ENCODE measurements around the gene PTPRJ.

GRCh38 chr11:47960015-47960414, 20.3 kb upstream of the PTPRJ start:
- TF ChIP-seq POLR2A (IDR thresholded peaks at IDR 0.05; ENCODE audit: low read length) (no peak), GATA1 (IDR thresholded peaks at IDR 0.05; ENCODE audit: low read depth, low read length) (no peak)

All from erythroblast (primary cell).